H9 (cell line): ENCODE measurements around the gene CCM2L. TPM values are rescaled to one million over a fixed set of nuclear protein-coding genes. Genes with fewer than 3 reads are reported as not detected.

ENCODE experiments used
- DNase-seq: peaks from one replicate; pipeline ENCODE4 v3.0.0-alpha.2; 2017
- H2AFZ ChIP-seq: one replicate; pipeline ENCODE4 v1.6.1; 2013; ENCODE audit warnings: mild to moderate bottlenecking, low read length, control low read depth, moderate library complexity
- H2AK5ac ChIP-seq: 2 replicates; pipeline ENCODE4 v1.6.1; 2013; ENCODE audit warnings: low read length, control low read depth, mixed read lengths; ENCODE audit not compliant: insufficient read length
- H2BK120ac ChIP-seq: one replicate; pipeline ENCODE4 v1.6.1; 2013; ENCODE audit warnings: low read depth, mild to moderate bottlenecking, low read length, control low read depth, inconsistent platforms; ENCODE audit not compliant: poor library complexity, severe bottlenecking
- H2BK12ac ChIP-seq: 2 replicates; pipeline ENCODE4 v1.6.1; 2013; ENCODE audit warnings: low read length, control low read depth, mixed read lengths, low read depth; ENCODE audit not compliant: insufficient read length
- H2BK15ac ChIP-seq: 2 replicates; pipeline ENCODE4 v1.6.1; 2013; ENCODE audit warnings: low read depth, low read length, control low read depth
- H2BK20ac ChIP-seq: one replicate; pipeline ENCODE4 v1.6.1; 2013; ENCODE audit warnings: low read depth, mild to moderate bottlenecking, low read length, control low read depth, inconsistent platforms; ENCODE audit not compliant: poor library complexity, severe bottlenecking
- H2BK5ac ChIP-seq: 2 replicates; pipeline ENCODE4 v1.6.1; 2013; ENCODE audit warnings: low read length, control low read depth, mixed read lengths; ENCODE audit not compliant: insufficient read length
- H3K14ac ChIP-seq: 2 replicates; pipeline ENCODE4 v1.6.1; 2013; ENCODE audit warnings: low read length, control low read depth; ENCODE audit not compliant: insufficient read depth
- H3K18ac ChIP-seq: 2 replicates; pipeline ENCODE4 v1.6.1; 2013; ENCODE audit warnings: low read depth, mild to moderate bottlenecking, mixed read lengths, low read length, control low read depth; ENCODE audit not compliant: insufficient read length
- H3K23ac ChIP-seq: 2 replicates; pipeline ENCODE4 v1.6.1; 2013; ENCODE audit warnings: low read length, control low read depth, mixed read lengths, low read depth; ENCODE audit not compliant: insufficient read length
- H3K23me2 ChIP-seq: 2 replicates; pipeline ENCODE4 v1.6.1; 2013; ENCODE audit warnings: low read depth, mild to moderate bottlenecking, mixed read lengths, low read length, control low read depth; ENCODE audit not compliant: insufficient read length, poor library complexity, severe bottlenecking
- H3K27ac ChIP-seq: 2 replicates; pipeline ENCODE4 v1.5.1; 2013; ENCODE audit warnings: low read length, control low read depth, mixed read lengths, low read depth; ENCODE audit not compliant: insufficient read length
- H3K27me3 ChIP-seq: 2 replicates; pipeline ENCODE4 v1.6.1; 2013; ENCODE audit warnings: low read length, control low read depth, inconsistent platforms; ENCODE audit not compliant: insufficient read depth
- H3K4ac ChIP-seq: 2 replicates; pipeline ENCODE4 v1.6.1; 2013; ENCODE audit warnings: low read depth, mild to moderate bottlenecking, control low read depth, inconsistent platforms, low read length, moderate library complexity
- H3K4me1 ChIP-seq: 2 replicates; pipeline ENCODE4 v1.6.1; 2013; ENCODE audit warnings: low read length, control low read depth, inconsistent platforms; ENCODE audit not compliant: insufficient read depth
- H3K4me2 ChIP-seq: 2 replicates; pipeline ENCODE4 v1.6.1; 2013; ENCODE audit warnings: low read length, control low read depth, mixed read lengths; ENCODE audit not compliant: insufficient read length, insufficient read depth
- H3K56ac ChIP-seq: 2 replicates; pipeline ENCODE4 v1.6.1; 2013; ENCODE audit warnings: low read depth, mild to moderate bottlenecking, mixed read lengths, low read length, control low read depth; ENCODE audit not compliant: insufficient read length
- H3K79me1 ChIP-seq: 2 replicates; pipeline ENCODE4 v1.6.1; 2013; ENCODE audit warnings: low read depth, mild to moderate bottlenecking, moderate library complexity, low read length, control low read depth, inconsistent platforms; ENCODE audit not compliant: insufficient read depth, poor library complexity, severe bottlenecking
- H3K79me2 ChIP-seq: 2 replicates; pipeline ENCODE4 v1.6.1; 2013; ENCODE audit warnings: low read length, control low read depth, inconsistent platforms; ENCODE audit not compliant: insufficient read depth
- H3K9ac ChIP-seq: 2 replicates; pipeline ENCODE4 v1.6.1; 2013; ENCODE audit warnings: low read length, control low read depth, mixed read lengths; ENCODE audit not compliant: insufficient read length; ENCODE audit errors: extremely low read depth
- H3K9me3 ChIP-seq: one replicate; pipeline ENCODE4 v1.6.1; 2013; ENCODE audit warnings: low read depth, low read length, inconsistent platforms; ENCODE audit not compliant: control insufficient read depth
- H3T11ph ChIP-seq: one replicate; pipeline ENCODE4 v1.6.1; 2013; ENCODE audit warnings: mild to moderate bottlenecking, low read length, control low read depth, inconsistent platforms
- H4K20me1 ChIP-seq: one replicate; pipeline ENCODE4 v1.6.1; 2013; ENCODE audit not compliant: control insufficient read depth, insufficient read length, insufficient read depth
- H4K5ac ChIP-seq: 2 replicates; pipeline ENCODE4 v1.6.1; 2013; ENCODE audit warnings: low read depth, mild to moderate bottlenecking, mixed read lengths, low read length, control low read depth; ENCODE audit not compliant: insufficient read length
- H4K8ac ChIP-seq: replicated peaks from 2 replicates; pipeline ENCODE4 v1.6.1; 2013; ENCODE audit warnings: low read length, control low read depth, mixed read lengths, low read depth; ENCODE audit not compliant: insufficient read length
- H4K91ac ChIP-seq: 2 replicates; pipeline ENCODE4 v1.6.1; 2013; ENCODE audit warnings: low read depth, mild to moderate bottlenecking, moderate library complexity, mixed read lengths, low read length, control low read depth; ENCODE audit not compliant: insufficient read length
- H3K27ac Mint-ChIP-seq, 3 experiments: 2 replicates in 2 of 3; 3 replicates in 1 of 3; pipeline ENCODE4 v1.8.0; 2020 to 2021; ENCODE audit warnings: mixed read lengths in 3 of 3, mild to moderate bottlenecking in 1 of 3, moderate library complexity in 1 of 3
- H3K27me3 Mint-ChIP-seq: 2 replicates; pipeline ENCODE4 v1.8.0; 2021; ENCODE audit warnings: low read depth, mild to moderate bottlenecking, moderate library complexity, mixed read lengths
- H3K36me3 Mint-ChIP-seq, 3 experiments: 2 replicates in 2 of 3; 3 replicates in 1 of 3; pipeline ENCODE4 v1.8.0; 2020 to 2021; ENCODE audit warnings: low read depth in 3 of 3, mixed read lengths in 3 of 3; ENCODE audit not compliant: insufficient read depth in 1 of 3
- H3K4me1 Mint-ChIP-seq, 2 experiments: 2 replicates each; pipeline ENCODE4 v1.8.0; 2020; ENCODE audit warnings: mixed read lengths in 2 of 2
- H3K4me3 Mint-ChIP-seq, 2 experiments: 2 replicates in 1 of 2; 3 replicates in 1 of 2; pipeline ENCODE4 v1.8.0; 2020 to 2021; ENCODE audit warnings: mild to moderate bottlenecking in 2 of 2, mixed read lengths in 2 of 2, moderate library complexity in 1 of 2
- H3K9me3 Mint-ChIP-seq, 2 experiments: 2 replicates in 1 of 2; 3 replicates in 1 of 2; pipeline ENCODE4 v1.8.0; 2020; ENCODE audit warnings: mild to moderate bottlenecking in 2 of 2, mixed read lengths in 2 of 2, moderate library complexity in 1 of 2
- CTCF ChIP-seq: fragments of 200-600 bp; sonication (generic); conservative IDR thresholded peaks from 3 replicates; pipeline ENCODE4 v1.8.0; 2021; ENCODE audit warnings: antibody characterized with exemption, mild to moderate bottlenecking
- WGBS: extraction: QIAGEN DNeasy Blood & Tissue Kit; methylation state at CpG from one replicate; pipeline ENCODE4 v1.1.7; 2013; ENCODE audit warnings: missing lambda C conversion rate, low lambda C conversion rate, mixed read lengths; ENCODE audit not compliant: insufficient read length; ENCODE audit errors: extremely low coverage; 5-methylcytosine and 5-hydroxymethylcytosine counted together
- total RNA-seq: library from RNA; stranded (reverse); gene quantifications from 2 replicates; pipeline ENCODE4 v1.2.1, GENCODE V29; 2021

Gene CCM2L
- total RNA-seq, 1 experiment from 2014 or later = 4.6 TPM

- peaks cover 7% of the 10 kb centered on the region for H3K23me2 ChIP-seq
- no peak overlapping the region for H3K14ac ChIP-seq
- H3K4me1 ChIP-seq = peaks cover 2% of the 10 kb centered on the region; the same call in 1 of the 2 replicates
- Mint-ChIP-seq H3K4me3 (peak overlapping the region; percentile 89 to 95), H3K27me3 (peaks cover 40% of the 10 kb centered on the region), H3K4me1 (peaks cover 22 to 24% of the 10 kb centered on the region in 2 experiments), H3K9me3 (no peaks in the 10 kb centered on the region), H3K36me3 (peaks cover 0 to 5% (median 0%) of the 10 kb centered on the region in 3 experiments; a peak in 4 of 7 replicates), H3K27ac (peak overlapping the region in 2 of 3 experiments; percentile 96 to 98; a peak in 4 of 7 replicates)
- no peak overlapping the region for H4K5ac ChIP-seq
- no peak overlapping the region for H2BK20ac ChIP-seq
- no peak overlapping the region for H3K9ac ChIP-seq
- TF ChIP-seq CTCF = peak; percentile 68
- no peak overlapping the region for H3K4ac ChIP-seq
- H3K27ac ChIP-seq = no peak overlapping the region
- H2AK5ac ChIP-seq = no peak overlapping the region
- no peak overlapping the region for H3T11ph ChIP-seq
- H2AFZ ChIP-seq = peak overlapping the region; percentile 2
- no peak overlapping the region for H3K18ac ChIP-seq
- no peaks in the 10 kb centered on the region for H4K20me1 ChIP-seq
- H2BK5ac ChIP-seq = no peak overlapping the region
- H4K91ac ChIP-seq = no peak overlapping the region
- no peaks in the 10 kb centered on the region for H3K9me3 ChIP-seq
- WGBS = no CpG with 5 or more reads among the region's 35 CpGs
- H3K27me3 ChIP-seq = no peaks in the 10 kb centered on the region
- no peak overlapping the region for H2BK120ac ChIP-seq
- DNase-seq = peak; percentile 98
- H3K4me2 ChIP-seq = peak overlapping the region; percentile 80
- no peak overlapping the region for H2BK12ac ChIP-seq
- no peaks in the 10 kb centered on the region for H3K79me1 ChIP-seq
- no peaks in the 10 kb centered on the region for H3K79me2 ChIP-seq
- H2BK15ac ChIP-seq = no peak overlapping the region
- H4K8ac ChIP-seq = no peak overlapping the region
- H3K56ac ChIP-seq = no peak overlapping the region
- no peak overlapping the region for H3K23ac ChIP-seq
Observed at GRCh38 chr20:32017711-32018251, 7.5 kb downstream of the CCM2L start.
